H1 (cell line): ENCODE measurements around the gene SH3BP2. TPM values are rescaled to one million over a fixed set of nuclear protein-coding genes. Genes with fewer than 3 reads are reported as not detected.

Source experiments
- BCL11A ChIP-seq, 2 experiments: IDR thresholded peaks; one replicate each; pipeline ENCODE4 v1.6.1; 2011; ENCODE audit warnings: low read depth in 2 of 2, low read length in 2 of 2, mild to moderate bottlenecking in 2 of 2
- CHD2 ChIP-seq: IDR thresholded peaks from 2 replicates; pipeline ENCODE4 v1.6.1; 2012; ENCODE audit warnings: low read length, improper control_type of control experiment
- KDM4A ChIP-seq: IDR thresholded peaks from one replicate; pipeline ENCODE4 v1.7.1; 2012; ENCODE audit warnings: low read depth, mild to moderate bottlenecking, moderate library complexity, low read length, inconsistent platforms; ENCODE audit not compliant: severe bottlenecking
- RXRA ChIP-seq: IDR thresholded peaks from 2 replicates; pipeline ENCODE4 v1.6.1; 2011; ENCODE audit warnings: low read depth, mild to moderate bottlenecking, low read length, moderate library complexity; ENCODE audit not compliant: insufficient read depth
- SIRT6 ChIP-seq: IDR thresholded peaks from one replicate; pipeline ENCODE4 v1.7.1; 2012; ENCODE audit warnings: low read length, inconsistent platforms
- SIX5 ChIP-seq: IDR thresholded peaks from 2 replicates; pipeline ENCODE4 v1.6.1; 2011; ENCODE audit warnings: mild to moderate bottlenecking, low read depth, low read length
- SP4 ChIP-seq: IDR thresholded peaks from 2 replicates; pipeline ENCODE4 v1.6.1; 2012; ENCODE audit warnings: low read length, inconsistent platforms
- ZNF274 ChIP-seq: IDR thresholded peaks from 2 replicates; pipeline ENCODE4 v1.7.0; 2012; ENCODE audit warnings: low read length, borderline replicate concordance; ENCODE audit errors: extremely low read depth
- polyA plus RNA-seq, 7 experiments: library from polyadenylated mRNA; depleted of rRNA in 3 of 7; stranded (reverse) in 5 of 7; unstranded in 2 of 7; fragments of >200 nt in 5 of 7; fragments of 200-250 nt in 2 of 7; gene quantifications; 1 replicate in 5 of 7; 2 replicates in 1 of 7; 4 replicates in 1 of 7; pipeline versions ENCODE4 v1.2.1 to v1.2.3, GENCODE V29; 2011 to 2013; ENCODE audit warnings: missing spikeins in 2 of 7, mixed read lengths in 2 of 7
- total RNA-seq: library from RNA; stranded (reverse); fragmentation: NEBNext Ultra II Directional; extraction: Animal tissue kit (Norgen Biotek cat#: 25700); gene quantifications from 2 replicates; pipeline ENCODE4 v1.2.1, GENCODE V29; 2021
- TF ChIP-seq, protein P1 (sequence below): IDR thresholded peaks from 2 replicates; pipeline ENCODE4 v1.6.1; 2012; ENCODE audit warnings: low read length, inconsistent platforms
- TF ChIP-seq, protein P2 (sequence below): IDR thresholded peaks from 2 replicates; pipeline ENCODE4 v1.6.1; 2011; ENCODE audit warnings: low read length, improper control_type of control experiment
- TF ChIP-seq, protein P3 (sequence below): IDR thresholded peaks from 2 replicates; pipeline ENCODE4 v1.6.1; 2012; ENCODE audit warnings: inconsistent platforms

The SH3BP2 gene
- total and polyA plus RNA-seq, 2 of the 8 experiments (the other 6 are each of a cell fraction or from before 2014, with no cell fraction given) = 27.4 to 31.4 TPM

DNA sequence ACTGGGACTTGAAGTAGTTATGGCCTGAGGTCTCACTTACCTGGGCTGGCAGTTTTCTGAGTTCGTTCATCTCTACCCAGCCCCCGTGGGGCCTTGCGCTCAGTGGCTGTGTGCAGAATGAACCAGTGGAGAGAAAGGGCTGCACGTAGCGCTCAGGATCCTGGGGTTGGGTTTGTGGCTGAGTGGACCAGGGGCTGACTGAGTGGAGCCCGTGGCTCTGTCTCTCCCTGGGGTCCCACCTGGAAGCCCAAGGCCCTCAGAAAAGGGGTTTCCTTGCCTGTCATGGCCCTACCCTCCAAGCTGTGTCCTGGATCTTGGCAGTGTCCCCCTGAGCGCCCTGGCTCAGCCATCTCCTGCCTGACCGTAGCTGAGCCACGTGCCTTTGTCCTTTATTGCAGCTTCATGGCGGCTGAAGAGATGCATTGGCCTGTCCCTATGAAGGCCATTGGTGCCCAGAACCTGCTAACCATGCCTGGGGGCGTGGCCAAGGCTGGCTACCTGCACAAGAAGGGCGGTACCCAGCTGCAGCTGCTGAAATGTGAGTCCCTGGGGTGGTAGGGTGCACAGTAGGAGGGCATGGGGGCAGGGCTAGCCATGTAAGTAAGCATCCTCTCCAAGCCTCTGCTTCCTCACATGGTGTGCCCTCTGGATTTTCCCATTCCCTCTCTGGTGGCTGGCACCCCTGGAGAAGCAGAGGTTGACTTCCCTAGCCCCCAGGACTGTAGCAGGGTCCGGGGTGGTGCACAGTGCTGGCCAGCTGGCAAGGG, 27.5 kb downstream of the SH3BP2 start (continued):
- TF ChIP-seq SIX5 (no peak), KDM4A (no peak), SP4 (no peak), SIRT6 (no peak), BCL11A (IDR thresholded peaks at IDR 0.05; ENCODE audit: low read depth in 2 of 2, low read length in 2 of 2) (no peak), RXRA (no peak), ZNF274 (no peak), CHD2 (no peak)
- TF ChIP-seq, protein P1, sequence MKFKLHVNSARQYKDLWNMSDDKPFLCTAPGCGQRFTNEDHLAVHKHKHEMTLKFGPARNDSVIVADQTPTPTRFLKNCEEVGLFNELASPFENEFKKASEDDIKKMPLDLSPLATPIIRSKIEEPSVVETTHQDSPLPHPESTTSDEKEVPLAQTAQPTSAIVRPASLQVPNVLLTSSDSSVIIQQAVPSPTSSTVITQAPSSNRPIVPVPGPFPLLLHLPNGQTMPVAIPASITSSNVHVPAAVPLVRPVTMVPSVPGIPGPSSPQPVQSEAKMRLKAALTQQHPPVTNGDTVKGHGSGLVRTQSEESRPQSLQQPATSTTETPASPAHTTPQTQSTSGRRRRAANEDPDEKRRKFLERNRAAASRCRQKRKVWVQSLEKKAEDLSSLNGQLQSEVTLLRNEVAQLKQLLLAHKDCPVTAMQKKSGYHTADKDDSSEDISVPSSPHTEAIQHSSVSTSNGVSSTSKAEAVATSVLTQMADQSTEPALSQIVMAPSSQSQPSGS = no peak
- TF ChIP-seq, protein P2, sequence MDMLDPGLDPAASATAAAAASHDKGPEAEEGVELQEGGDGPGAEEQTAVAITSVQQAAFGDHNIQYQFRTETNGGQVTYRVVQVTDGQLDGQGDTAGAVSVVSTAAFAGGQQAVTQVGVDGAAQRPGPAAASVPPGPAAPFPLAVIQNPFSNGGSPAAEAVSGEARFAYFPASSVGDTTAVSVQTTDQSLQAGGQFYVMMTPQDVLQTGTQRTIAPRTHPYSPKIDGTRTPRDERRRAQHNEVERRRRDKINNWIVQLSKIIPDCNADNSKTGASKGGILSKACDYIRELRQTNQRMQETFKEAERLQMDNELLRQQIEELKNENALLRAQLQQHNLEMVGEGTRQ = no peak
- TF ChIP-seq, protein P3, sequence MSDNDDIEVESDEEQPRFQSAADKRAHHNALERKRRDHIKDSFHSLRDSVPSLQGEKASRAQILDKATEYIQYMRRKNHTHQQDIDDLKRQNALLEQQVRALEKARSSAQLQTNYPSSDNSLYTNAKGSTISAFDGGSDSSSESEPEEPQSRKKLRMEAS = no peak
